Panc1 (cell line): ENCODE data around the gene NPPA. TPM values are rescaled to one million over a fixed set of nuclear protein-coding genes. Genes with fewer than 3 reads are reported as not detected.

Experiments used
- ATAC-seq: fragments of 200-7000 bp; cut with Tn5 transposase; 2 replicates; pipeline ENCODE4 v1.9.1; 2020; ENCODE audit warnings: mild to moderate bottlenecking, moderate library complexity
- BruUV-seq: library from RNA; stranded (reverse); fragments of 400-500 nt; replicated peaks from 2 replicates; lab custom pipeline; 2021; lab: Mats Ljungman, UMichigan
- CTCF ChIA-PET: fragments of 300-600 bp; sonication (Branson Sonifier 250); formaldehyde crosslinking; loops from one replicate; lab custom pipeline; 2022; ENCODE audit warnings: antibody characterized with exemption; lab: Charles Lee
- POLR2A ChIA-PET: fragments of 300-600 bp; sonication (Branson Sonifier 250); formaldehyde crosslinking; loops from one replicate; lab custom pipeline; 2022; ENCODE audit warnings: antibody characterized with exemption; lab: Charles Lee
- DNase-seq: peaks from one replicate; pipeline ENCODE4 v3.0.0-alpha.2; 2010; ENCODE audit warnings: low read depth, low spot score
- H3K27ac ChIP-seq: 2 replicates; pipeline ENCODE4 v1.5.1; 2011; ENCODE audit warnings: mild to moderate bottlenecking, low read length, inconsistent platforms
- H3K27me3 ChIP-seq: fragments of 200-500 bp; sonication (Bioruptor generic); 2 replicates; pipeline ENCODE4 v1.6.0; 2014; ENCODE audit warnings: low read length, inconsistent platforms; ENCODE audit not compliant: control insufficient read depth, insufficient read depth
- H3K36me3 ChIP-seq: fragments of 200-500 bp; sonication (Bioruptor generic); 2 replicates; pipeline ENCODE4 v1.5.1; 2014; ENCODE audit warnings: inconsistent platforms, mild to moderate bottlenecking, low read length, moderate library complexity; ENCODE audit not compliant: control insufficient read depth, insufficient read depth
- H3K4me1 ChIP-seq: 2 replicates; pipeline ENCODE4 v1.5.1; 2011; ENCODE audit warnings: inconsistent platforms, mild to moderate bottlenecking, low read length, moderate library complexity; ENCODE audit not compliant: control insufficient read depth, insufficient read depth
- H3K4me3 ChIP-seq, 2 experiments: 2 replicates each; pipeline ENCODE4 v1.5.1; 2011 to 2012; ENCODE audit warnings: low read depth in 2 of 2, low read length in 2 of 2, mild to moderate bottlenecking in 2 of 2, inconsistent platforms in 1 of 2, moderate library complexity in 1 of 2
- H3K9me3 ChIP-seq: fragments of 200-500 bp; sonication (Bioruptor generic); 2 replicates; pipeline ENCODE4 v1.5.1; 2014; ENCODE audit warnings: low read depth, mild to moderate bottlenecking, inconsistent platforms, low read length, moderate library complexity; ENCODE audit not compliant: control insufficient read depth, insufficient read depth
- POLR2AphosphoS5 ChIP-seq: IDR thresholded peaks from 2 replicates; pipeline ENCODE4 v1.6.1; 2012; ENCODE audit warnings: mild to moderate bottlenecking, low read depth, low read length, moderate library complexity
- SIN3A ChIP-seq: IDR thresholded peaks from 2 replicates; pipeline ENCODE4 v1.6.1; 2012; ENCODE audit warnings: low read depth, mild to moderate bottlenecking, low read length, moderate library complexity, borderline replicate concordance; ENCODE audit not compliant: insufficient read depth
- TCF7L2 ChIP-seq: IDR thresholded peaks from 2 replicates; pipeline ENCODE4 v1.6.1; 2011; ENCODE audit warnings: mild to moderate bottlenecking, low read depth, low read length, inconsistent platforms
- in situ Hi-C: cut with HindIII; loops from 2 replicates; pipeline ENCODE4 v1.10.0; 2016; ENCODE audit warnings: low sequenced_read_pairs, low pct_unique_long_range_greater_than_20kb
- intact Hi-C: fragments of 100-400 bp; cut with micrococcal nuclease; formaldehyde crosslinking; loops from one replicate; pipeline ENCODE4 v1.10.0; 2022; ENCODE audit not compliant: unreplicated experiment
- total RNA-seq: library from RNA; stranded (reverse); gene quantifications from one replicate; pipeline ENCODE4 v1.2.1, GENCODE V29; 2021; ENCODE audit not compliant: unreplicated experiment
- TF ChIP-seq, protein P1 (sequence below): fragments of 450-650 bp; IDR thresholded peaks from 2 replicates; pipeline ENCODE4 v1.5.1; 2017; ENCODE audit warnings: mild to moderate bottlenecking
- TF ChIP-seq, protein P2 (sequence below), 2 experiments: IDR thresholded peaks; 2 replicates each; pipeline ENCODE4 v1.6.1; 2011 to 2012; ENCODE audit warnings: low read depth in 2 of 2, control low read depth in 1 of 2, low read length in 1 of 2, mild to moderate bottlenecking in 1 of 2, moderate library complexity in 1 of 2; ENCODE audit not compliant: insufficient read depth in 1 of 2

Gene NPPA
- total RNA-seq, 1 experiment from 2014 or later, result not detected

DNA sequence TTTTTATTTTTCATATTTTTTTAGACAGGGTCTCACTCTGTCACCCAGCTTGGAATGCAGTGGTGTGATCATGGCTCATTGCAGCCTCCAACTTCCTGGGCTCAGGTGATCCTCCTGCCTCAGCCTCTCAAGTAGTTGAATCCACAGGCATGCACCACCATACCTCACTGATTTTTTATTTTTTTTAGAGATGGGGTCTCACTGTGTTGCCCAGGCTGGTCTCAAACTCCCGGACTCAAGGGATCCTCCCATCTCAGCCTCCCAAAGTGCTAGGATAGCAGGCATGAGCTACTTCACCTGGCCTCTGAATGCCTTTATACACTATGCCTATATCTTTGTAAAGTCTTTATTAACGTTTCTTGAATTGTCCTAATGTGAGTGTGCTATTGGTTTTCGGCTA, 21.5 kb upstream of the NPPA start:
- ATAC-seq (no peak), DNase-seq (no peak)
- intact Hi-C loops (no loop called here), in situ Hi-C loops (no loop called here)
- ChIA-PET POLR2A (interaction anchor here (0.6 kb wide), 1 partner anchor 59 kb away, joined by 4 read pairs; no protein-coding TSS in a partner anchor), CTCF (no interaction called here)
- Histone ChIP-seq H3K4me1 (no peaks in the 10 kb centered on the region), H3K9me3 (no peaks in the 10 kb centered on the region), H3K27ac (no peak overlapping the region), H3K36me3 (no peaks in the 10 kb centered on the region), H3K27me3 (no peaks in the 10 kb centered on the region), H3K4me3 (no peak overlapping the region)
- no peak for TF ChIP-seq POLR2AphosphoS5
- no TSS peak for BruUV-seq

DNA sequence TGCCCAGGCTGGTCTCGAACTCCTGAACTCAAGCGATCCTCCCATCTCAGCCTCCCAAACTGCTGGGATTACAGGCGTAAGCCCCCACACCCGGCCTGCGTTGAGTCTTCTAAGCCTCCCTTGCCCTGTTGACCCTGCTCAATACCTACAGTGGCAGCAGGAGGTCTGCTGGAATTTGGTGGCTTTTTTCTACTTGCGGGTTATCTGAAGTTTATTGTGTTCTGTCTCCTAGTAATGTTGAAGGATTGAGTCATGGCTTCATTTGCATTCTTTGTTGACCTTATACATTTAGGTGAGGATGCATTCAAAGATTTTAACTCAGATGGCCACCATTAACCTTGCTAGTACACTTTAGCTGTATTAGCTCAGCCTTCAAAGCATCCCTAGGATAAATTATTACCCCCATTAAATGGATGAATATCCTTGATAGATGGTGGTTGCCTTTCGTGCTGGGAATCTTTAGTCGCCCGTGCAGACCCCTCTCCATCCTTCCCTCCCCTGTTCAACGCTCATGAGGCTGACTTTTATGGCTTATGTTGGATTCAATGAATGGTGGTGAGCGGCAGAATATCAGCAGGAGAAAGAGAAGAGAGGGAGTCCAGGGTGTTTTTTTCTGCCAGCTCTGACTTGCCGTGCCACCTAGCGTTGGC, 20.9 kb upstream of the NPPA start:
- in situ Hi-C loops (no loop called here), intact Hi-C loops (no loop called here)
- Histone ChIP-seq H3K4me3 (no peak overlapping the region), H3K27me3 (no peaks in the 10 kb centered on the region), H3K36me3 (no peaks in the 10 kb centered on the region), H3K4me1 (no peaks in the 10 kb centered on the region), H3K9me3 (no peaks in the 10 kb centered on the region), H3K27ac (no peak overlapping the region)
- POLR2A ChIA-PET, result interaction anchor here (0.6 kb wide), 1 partner anchor 60 kb away, joined by 4 read pairs; no protein-coding TSS in a partner anchor
- TF ChIP-seq, protein P1, sequence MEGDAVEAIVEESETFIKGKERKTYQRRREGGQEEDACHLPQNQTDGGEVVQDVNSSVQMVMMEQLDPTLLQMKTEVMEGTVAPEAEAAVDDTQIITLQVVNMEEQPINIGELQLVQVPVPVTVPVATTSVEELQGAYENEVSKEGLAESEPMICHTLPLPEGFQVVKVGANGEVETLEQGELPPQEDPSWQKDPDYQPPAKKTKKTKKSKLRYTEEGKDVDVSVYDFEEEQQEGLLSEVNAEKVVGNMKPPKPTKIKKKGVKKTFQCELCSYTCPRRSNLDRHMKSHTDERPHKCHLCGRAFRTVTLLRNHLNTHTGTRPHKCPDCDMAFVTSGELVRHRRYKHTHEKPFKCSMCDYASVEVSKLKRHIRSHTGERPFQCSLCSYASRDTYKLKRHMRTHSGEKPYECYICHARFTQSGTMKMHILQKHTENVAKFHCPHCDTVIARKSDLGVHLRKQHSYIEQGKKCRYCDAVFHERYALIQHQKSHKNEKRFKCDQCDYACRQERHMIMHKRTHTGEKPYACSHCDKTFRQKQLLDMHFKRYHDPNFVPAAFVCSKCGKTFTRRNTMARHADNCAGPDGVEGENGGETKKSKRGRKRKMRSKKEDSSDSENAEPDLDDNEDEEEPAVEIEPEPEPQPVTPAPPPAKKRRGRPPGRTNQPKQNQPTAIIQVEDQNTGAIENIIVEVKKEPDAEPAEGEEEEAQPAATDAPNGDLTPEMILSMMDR, result no peak
- TF ChIP-seq SIN3A (no peak), POLR2AphosphoS5 (no peak), TCF7L2 (no peak)
- TF ChIP-seq, protein P2, sequence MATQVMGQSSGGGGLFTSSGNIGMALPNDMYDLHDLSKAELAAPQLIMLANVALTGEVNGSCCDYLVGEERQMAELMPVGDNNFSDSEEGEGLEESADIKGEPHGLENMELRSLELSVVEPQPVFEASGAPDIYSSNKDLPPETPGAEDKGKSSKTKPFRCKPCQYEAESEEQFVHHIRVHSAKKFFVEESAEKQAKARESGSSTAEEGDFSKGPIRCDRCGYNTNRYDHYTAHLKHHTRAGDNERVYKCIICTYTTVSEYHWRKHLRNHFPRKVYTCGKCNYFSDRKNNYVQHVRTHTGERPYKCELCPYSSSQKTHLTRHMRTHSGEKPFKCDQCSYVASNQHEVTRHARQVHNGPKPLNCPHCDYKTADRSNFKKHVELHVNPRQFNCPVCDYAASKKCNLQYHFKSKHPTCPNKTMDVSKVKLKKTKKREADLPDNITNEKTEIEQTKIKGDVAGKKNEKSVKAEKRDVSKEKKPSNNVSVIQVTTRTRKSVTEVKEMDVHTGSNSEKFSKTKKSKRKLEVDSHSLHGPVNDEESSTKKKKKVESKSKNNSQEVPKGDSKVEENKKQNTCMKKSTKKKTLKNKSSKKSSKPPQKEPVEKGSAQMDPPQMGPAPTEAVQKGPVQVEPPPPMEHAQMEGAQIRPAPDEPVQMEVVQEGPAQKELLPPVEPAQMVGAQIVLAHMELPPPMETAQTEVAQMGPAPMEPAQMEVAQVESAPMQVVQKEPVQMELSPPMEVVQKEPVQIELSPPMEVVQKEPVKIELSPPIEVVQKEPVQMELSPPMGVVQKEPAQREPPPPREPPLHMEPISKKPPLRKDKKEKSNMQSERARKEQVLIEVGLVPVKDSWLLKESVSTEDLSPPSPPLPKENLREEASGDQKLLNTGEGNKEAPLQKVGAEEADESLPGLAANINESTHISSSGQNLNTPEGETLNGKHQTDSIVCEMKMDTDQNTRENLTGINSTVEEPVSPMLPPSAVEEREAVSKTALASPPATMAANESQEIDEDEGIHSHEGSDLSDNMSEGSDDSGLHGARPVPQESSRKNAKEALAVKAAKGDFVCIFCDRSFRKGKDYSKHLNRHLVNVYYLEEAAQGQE (IDR thresholded peaks at IDR 0.05; ENCODE audit: insufficient read depth in 1 of 2, low read depth in 2 of 2, low read length in 1 of 2), result no peak
- no peak for DNase-seq
- CTCF ChIA-PET, result no interaction called here
- no TSS peak for BruUV-seq
- ATAC-seq, result no peak

DNA sequence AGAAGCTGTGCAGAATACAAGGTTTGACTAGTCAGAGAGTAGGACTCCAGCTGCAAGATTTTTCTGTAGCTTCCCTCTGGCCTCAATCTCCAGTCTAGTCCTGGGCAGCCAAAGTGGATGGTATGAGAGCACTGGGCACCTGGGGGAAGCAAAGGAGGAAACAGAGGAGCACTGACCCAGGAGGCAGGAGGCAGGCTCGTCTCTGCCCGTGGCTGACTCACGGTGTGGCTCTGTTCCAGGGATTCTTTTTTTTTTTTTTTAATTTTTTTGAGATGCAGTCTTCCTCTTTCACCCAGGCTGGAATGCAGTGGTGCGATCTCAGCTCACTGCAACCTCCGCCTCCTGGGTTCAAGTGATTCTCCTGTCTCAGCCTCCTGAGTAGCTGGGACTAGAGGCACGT, 15.3 kb upstream of the NPPA start:
- TF ChIP-seq TCF7L2, result no peak
- TF ChIP-seq, protein P2 (IDR thresholded peaks at IDR 0.05; ENCODE audit: insufficient read depth in 1 of 2, low read depth in 2 of 2, low read length in 1 of 2), result no peak
- TF ChIP-seq POLR2AphosphoS5, result no peak
- TF ChIP-seq, protein P1, result no peak
- TF ChIP-seq SIN3A, result no peak
- Histone ChIP-seq H3K27ac (no peak overlapping the region), H3K27me3 (peaks cover 29% of the 10 kb centered on the region), H3K4me3 (no peak overlapping the region), H3K9me3 (no peaks in the 10 kb centered on the region), H3K36me3 (no peaks in the 10 kb centered on the region), H3K4me1 (peaks cover 6% of the 10 kb centered on the region; the same call in 1 of the 2 replicates)
- ChIA-PET POLR2A (interaction anchor here (0.7 kb wide), 1 partner anchor 47 kb away, joined by 5 read pairs; no protein-coding TSS in a partner anchor), CTCF (interaction anchor here (1.1 kb wide), 1 partner anchor 25 kb away, joined by 3 read pairs; no protein-coding TSS in a partner anchor)
- ATAC-seq (no peak), DNase-seq (no peak)
- in situ Hi-C loops (no loop called here), intact Hi-C loops (no loop called here)
- BruUV-seq, result no TSS peak
